NCI-H1417 (cell line): ENCODE results near the gene NKD2.
"Not testable (repeated sequence)": the region's sequence is repeated elsewhere in the genome, so short reads cannot be mapped to it uniquely, and the experiment has no call there.

Experiments
- DNase-seq, 3 experiments: peaks; one replicate each; lab custom pipeline; 2025; lab: John Stamatoyannopoulos, UW

The NKD2 gene

GRCh38 chr5:1073239-1074102 is 64.9 kb downstream of the NKD2 start:
- peak in 1 of 3 experiments; percentile 8 for DNase-seq

GRCh38 chr5:1074226-1074625 is 65.6 kb downstream of the NKD2 start:
- DNase-seq = no peak

GRCh38 chr5:1074816-1075554 is 66.4 kb downstream of the NKD2 start:
- DNase-seq = no peak

- DNase-seq = no peak
Observed at GRCh38 chr5:1075555-1075881, 66.9 kb downstream of the NKD2 start.

GRCh38 chr5:1075931-1076330 is 67.3 kb downstream of the NKD2 start:
- no peak for DNase-seq

- no peak for DNase-seq
Observed at GRCh38 chr5:1076406-1076805, 67.8 kb downstream of the NKD2 start.

GRCh38 chr5:1077026-1077425 is 68.4 kb downstream of the NKD2 start:
- no peak for DNase-seq

- no peak for DNase-seq
Observed at GRCh38 chr5:1077491-1078020, 69.0 kb downstream of the NKD2 start.

GRCh38 chr5:1078206-1078605 is 69.6 kb downstream of the NKD2 start:
- DNase-seq = no peak

GRCh38 chr5:1078851-1079250 is 70.2 kb downstream of the NKD2 start:
- DNase-seq = no peak

- no peak for DNase-seq
Observed at GRCh38 chr5:1079486-1079885, 70.9 kb downstream of the NKD2 start.

GRCh38 chr5:1079961-1080360 is 71.4 kb downstream of the NKD2 start:
- no peak for DNase-seq

GRCh38 chr5:1080432-1080831 is 71.8 kb downstream of the NKD2 start:
- no peak for DNase-seq

- DNase-seq = no peak
Observed at GRCh38 chr5:1081519-1081918, 72.9 kb downstream of the NKD2 start.

GRCh38 chr5:1083026-1083425 is 74.4 kb downstream of the NKD2 start:
- not testable (repeated sequence) for DNase-seq

GRCh38 chr5:1083823-1084605 is 75.4 kb downstream of the NKD2 start:
- no peak for DNase-seq

- no peak for DNase-seq
Observed at GRCh38 chr5:1085391-1085790, 76.8 kb downstream of the NKD2 start.

GRCh38 chr5:1086137-1086536 is 77.5 kb downstream of the NKD2 start:
- DNase-seq = no peak

- no peak for DNase-seq
Observed at GRCh38 chr5:1086871-1087270, 78.3 kb downstream of the NKD2 start.

- DNase-seq = no peak
Observed at GRCh38 chr5:1087428-1087827, 78.8 kb downstream of the NKD2 start.

GRCh38 chr5:1088031-1088430 is 79.4 kb downstream of the NKD2 start:
- DNase-seq = no peak
